ENCODE measurements around the gene ALG12.

The ALG12 gene

GRCh38 chr22:49910229-49911155 lies 7.7 kb downstream of the ALG12 start:
- DNase-seq = no peak

GRCh38 chr22:49909476-49910205 lies 8.6 kb downstream of the ALG12 start:
- no peak for DNase-seq

GRCh38 chr22:49907807-49908206 lies 10.4 kb downstream of the ALG12 start:
- no peak for DNase-seq

GRCh38 chr22:49906799-49907290 lies 11.4 kb downstream of the ALG12 start:
- DNase-seq = no peak

- DNase-seq = no peak
Observed at GRCh38 chr22:49906071-49906798, 12.0 kb downstream of the ALG12 start.

GRCh38 chr22:49905465-49905864 lies 12.8 kb downstream of the ALG12 start:
- DNase-seq = no peak

GRCh38 chr22:49904040-49904369 lies 14.2 kb downstream of the ALG12 start:
- no peak for DNase-seq

GRCh38 chr22:49903322-49904039 lies 14.8 kb downstream of the ALG12 start:
- peak; percentile 81 for DNase-seq

- DNase-seq = no peak
Observed at GRCh38 chr22:49901457-49901856, 16.8 kb downstream of the ALG12 start.

- DNase-seq = no peak
Observed at GRCh38 chr22:49900441-49901230, 17.6 kb downstream of the ALG12 start.

- no peak for DNase-seq
Observed at GRCh38 chr22:49899530-49899929, 18.7 kb downstream of the ALG12 start.

GRCh38 chr22:49897015-49897684 lies 21.1 kb downstream of the ALG12 start:
- no peak for DNase-seq

GRCh38 chr22:49896201-49896600 lies 22.0 kb downstream of the ALG12 start:
- no peak for DNase-seq

- no peak for DNase-seq
Observed at GRCh38 chr22:49894322-49895054, 23.8 kb downstream of the ALG12 start.

- no peak for DNase-seq
Observed at GRCh38 chr22:49893025-49893424, 25.2 kb downstream of the ALG12 start.

- DNase-seq = no peak
Observed at GRCh38 chr22:49892226-49892899, 25.9 kb downstream of the ALG12 start.

- no peak for DNase-seq
Observed at GRCh38 chr22:49889071-49889470, 29.2 kb downstream of the ALG12 start.

- DNase-seq = no peak
Observed at GRCh38 chr22:49887702-49888101, 30.5 kb downstream of the ALG12 start.

- DNase-seq = no peak
Observed at GRCh38 chr22:49887064-49887451, 31.2 kb downstream of the ALG12 start.

All from COR-L47 (cell line).